ENCODE measurements around the gene HTT. TPM values are rescaled to one million over a fixed set of nuclear protein-coding genes. Genes with fewer than 3 reads are reported as not detected.

The HTT gene
- polyA plus RNA-seq, 3 donors = 1.8 to 27.1 (median 3.0) TPM

DNA sequence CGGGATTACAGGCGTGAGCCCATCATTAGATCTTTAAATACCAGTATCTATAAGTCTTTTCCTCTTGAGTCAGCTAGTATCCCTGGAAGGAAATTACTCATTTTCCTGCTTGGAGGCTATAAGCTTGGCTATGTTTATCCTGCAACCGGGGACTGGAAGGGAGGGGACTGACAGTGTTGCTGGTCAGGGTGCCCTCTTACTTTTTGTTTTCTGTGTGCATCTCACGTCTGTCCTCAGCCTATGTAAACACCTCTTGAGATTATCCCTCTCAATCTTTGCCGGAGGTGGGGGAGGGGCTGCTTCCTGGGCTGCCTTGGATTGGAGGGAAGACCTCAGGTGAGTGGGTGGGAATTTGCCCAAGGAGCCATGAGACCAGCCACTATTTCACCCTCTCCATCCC, 37.0 kb downstream of the HTT start:
- intact Hi-C loops (cut with micrococcal nuclease) = no loop called here
- H3K9ac ChIP-seq (ENCODE audit: insufficient read depth, low read length, poor library complexity, severe bottlenecking) = no peak overlapping the region
- H3K27me3 Mint-ChIP-seq (ENCODE audit: low read depth in 3 of 3) = peaks cover 0 to 1% (median 0%) of the 10 kb centered on the region in 3 donors
- no peaks in the 10 kb centered on the region for H3K27me3 ChIP-seq (ENCODE audit: control insufficient read depth in 2 of 2, insufficient read depth in 2 of 2, low read length in 2 of 2)
- no peaks in the 10 kb centered on the region for H3K79me2 ChIP-seq (ENCODE audit: insufficient read depth, low read length)
- H4K20me1 ChIP-seq (ENCODE audit: insufficient read depth, low read length) = peaks cover 16% of the 10 kb centered on the region
- H3K36me3 Mint-ChIP-seq = peaks cover 91 to 95% of the 10 kb centered on the region in 2 donors
- H3K4me1 Mint-ChIP-seq = peaks cover 7% of the 10 kb centered on the region
- H2AFZ ChIP-seq (ENCODE audit: insufficient read depth, low read depth, low read length, poor library complexity, severe bottlenecking) = no peak overlapping the region
- H3K4me3 Mint-ChIP-seq = no peak overlapping the region
- peaks cover under 1 to 2% of the 10 kb centered on the region in 2 donors for H3K4me1 ChIP-seq (ENCODE audit: control insufficient read depth in 1 of 2, insufficient read depth in 2 of 2, low read length in 2 of 2)
- 100% methylated on average over 1 of the region's 5 CpGs for WGBS (ENCODE audit: insufficient coverage)
- H3K27ac Mint-ChIP-seq = peak overlapping the region in 1 of 7 donors; percentile 79
- H3K4me3 ChIP-seq (replicated peaks in 1 of 3; ENCODE audit: low read depth in 2 of 3, low read length in 3 of 3) = no peak overlapping the region
- no peak for DNase-seq
- H3K4me2 ChIP-seq (replicated peaks; ENCODE audit: extremely low read depth, low read length, poor library complexity, severe bottlenecking) = no peak overlapping the region
- no peaks in the 10 kb centered on the region for H3K9me3 Mint-ChIP-seq
- H3K27ac ChIP-seq (ENCODE audit: low read depth in 1 of 2, low read length in 2 of 2) = no peak overlapping the region
- TF ChIP-seq, protein P1, sequence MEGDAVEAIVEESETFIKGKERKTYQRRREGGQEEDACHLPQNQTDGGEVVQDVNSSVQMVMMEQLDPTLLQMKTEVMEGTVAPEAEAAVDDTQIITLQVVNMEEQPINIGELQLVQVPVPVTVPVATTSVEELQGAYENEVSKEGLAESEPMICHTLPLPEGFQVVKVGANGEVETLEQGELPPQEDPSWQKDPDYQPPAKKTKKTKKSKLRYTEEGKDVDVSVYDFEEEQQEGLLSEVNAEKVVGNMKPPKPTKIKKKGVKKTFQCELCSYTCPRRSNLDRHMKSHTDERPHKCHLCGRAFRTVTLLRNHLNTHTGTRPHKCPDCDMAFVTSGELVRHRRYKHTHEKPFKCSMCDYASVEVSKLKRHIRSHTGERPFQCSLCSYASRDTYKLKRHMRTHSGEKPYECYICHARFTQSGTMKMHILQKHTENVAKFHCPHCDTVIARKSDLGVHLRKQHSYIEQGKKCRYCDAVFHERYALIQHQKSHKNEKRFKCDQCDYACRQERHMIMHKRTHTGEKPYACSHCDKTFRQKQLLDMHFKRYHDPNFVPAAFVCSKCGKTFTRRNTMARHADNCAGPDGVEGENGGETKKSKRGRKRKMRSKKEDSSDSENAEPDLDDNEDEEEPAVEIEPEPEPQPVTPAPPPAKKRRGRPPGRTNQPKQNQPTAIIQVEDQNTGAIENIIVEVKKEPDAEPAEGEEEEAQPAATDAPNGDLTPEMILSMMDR (IDR thresholded peaks at IDR 0.05) = no peak
- no peaks in the 10 kb centered on the region for H3K9me3 ChIP-seq (replicated peaks in 1 of 2; ENCODE audit: control insufficient read depth in 1 of 2, insufficient read depth in 1 of 2, low read length in 2 of 2)
- peaks cover 85 to 96% of the 10 kb centered on the region in 2 donors for H3K36me3 ChIP-seq (replicated peaks in 1 of 2; ENCODE audit: control insufficient read depth in 1 of 2, insufficient read depth in 2 of 2, low read length in 2 of 2)

DNA sequence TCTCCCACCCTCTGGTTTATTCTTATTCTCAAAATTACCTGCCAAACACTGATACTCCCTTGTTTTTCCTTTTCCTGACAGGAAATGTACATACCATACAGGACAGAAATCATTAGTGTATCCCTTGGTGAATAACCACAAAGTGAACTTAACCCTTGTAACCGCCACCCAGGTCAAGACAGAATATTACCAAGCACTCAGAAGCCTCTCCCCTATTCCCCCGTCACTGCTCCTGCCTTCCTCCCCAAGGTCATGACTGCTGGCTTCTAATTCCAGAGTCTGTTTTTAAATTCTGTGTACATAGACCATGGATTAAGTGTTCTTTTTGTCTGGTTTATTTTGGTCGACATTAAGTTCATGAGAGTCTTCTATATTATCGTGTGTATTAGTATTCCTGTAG, 37.7 kb downstream of the HTT start:
- peaks cover 94 to 98% of the 10 kb centered on the region in 2 donors for H3K36me3 Mint-ChIP-seq
- no peak overlapping the region for H2AFZ ChIP-seq (ENCODE audit: insufficient read depth, low read depth, low read length, poor library complexity, severe bottlenecking)
- TF ChIP-seq, protein P1 (IDR thresholded peaks at IDR 0.05) = no peak
- H3K27ac Mint-ChIP-seq = no peak overlapping the region
- H3K4me3 ChIP-seq (replicated peaks in 1 of 3; ENCODE audit: low read depth in 2 of 3, low read length in 3 of 3) = no peak overlapping the region
- intact Hi-C loops (cut with micrococcal nuclease) = no loop called here
- peaks cover 11% of the 10 kb centered on the region for H4K20me1 ChIP-seq (ENCODE audit: insufficient read depth, low read length)
- no peaks in the 10 kb centered on the region for H3K9me3 ChIP-seq (replicated peaks in 1 of 2; ENCODE audit: control insufficient read depth in 1 of 2, insufficient read depth in 1 of 2, low read length in 2 of 2)
- H3K4me2 ChIP-seq (replicated peaks; ENCODE audit: extremely low read depth, low read length, poor library complexity, severe bottlenecking) = no peak overlapping the region
- peaks cover 89 to 99% of the 10 kb centered on the region in 2 donors for H3K36me3 ChIP-seq (replicated peaks in 1 of 2; ENCODE audit: control insufficient read depth in 1 of 2, insufficient read depth in 2 of 2, low read length in 2 of 2)
- H3K27ac ChIP-seq (ENCODE audit: low read depth in 1 of 2, low read length in 2 of 2) = no peak overlapping the region
- no peak overlapping the region for H3K9ac ChIP-seq (ENCODE audit: insufficient read depth, low read length, poor library complexity, severe bottlenecking)
- H3K27me3 ChIP-seq (ENCODE audit: control insufficient read depth in 2 of 2, insufficient read depth in 2 of 2, low read length in 2 of 2) = no peaks in the 10 kb centered on the region
- WGBS (ENCODE audit: insufficient coverage) = 100% methylated on average over 1 of the region's 4 CpGs
- DNase-seq = no peak
- H3K9me3 Mint-ChIP-seq = no peaks in the 10 kb centered on the region
- H3K4me1 ChIP-seq (ENCODE audit: control insufficient read depth in 1 of 2, insufficient read depth in 2 of 2, low read length in 2 of 2) = no peaks in the 10 kb centered on the region
- H3K4me1 Mint-ChIP-seq = peaks cover 2% of the 10 kb centered on the region
- H3K4me3 Mint-ChIP-seq = no peak overlapping the region
- H3K79me2 ChIP-seq (ENCODE audit: insufficient read depth, low read length) = no peaks in the 10 kb centered on the region
- peaks cover 0 to 1% (median 0%) of the 10 kb centered on the region in 3 donors for H3K27me3 Mint-ChIP-seq (ENCODE audit: low read depth in 3 of 3)
